Erythroblast (primary cell): Measurements from ENCODE around the gene VSIG2.

Experiments used
- GATA1 ChIP-seq: IDR thresholded peaks from 2 replicates; pipeline ENCODE4 v1.6.1; 2011; ENCODE audit warnings: low read depth, mild to moderate bottlenecking, control low read depth, low read length, moderate library complexity
- POLR2A ChIP-seq: IDR thresholded peaks from 2 replicates; pipeline ENCODE4 v1.6.1; 2011; ENCODE audit warnings: mild to moderate bottlenecking, low read length

GRCh38 chr11:124729571-124729970, 22.5 kb downstream of the VSIG2 start:
- TF ChIP-seq POLR2A (no peak), GATA1 (no peak)
